Measurements from ENCODE around the gene PLEKHH1.

Gene PLEKHH1

GRCh38 chr14:67495827-67496226 lies 37.3 kb upstream of the PLEKHH1 start:
- 100% methylated on average over 1 of the region's 1 CpG for WGBS (ENCODE audit: insufficient coverage)
- no peak for DNase-seq
- CTCF ChIA-PET = no interaction called here
- POLR2A ChIA-PET = no interaction called here
- H3K36me3 ChIP-seq (ENCODE audit: control insufficient read depth in 4 of 4, insufficient read depth in 4 of 4, low read length in 3 of 4) = no peaks in the 10 kb centered on the region
- no peaks in the 10 kb centered on the region for H3K27me3 ChIP-seq (replicated peaks in 2 of 5; ENCODE audit: control insufficient read depth in 4 of 5, insufficient read depth in 5 of 5, low read length in 4 of 5)
- H3K4me3 ChIP-seq (ENCODE audit: control insufficient read depth in 1 of 7, extremely low read depth in 1 of 7, insufficient read depth in 4 of 7, low read depth in 2 of 7, low read length in 6 of 7) = no peak overlapping the region
- H3K9me3 ChIP-seq (ENCODE audit: control extremely low read depth in 1 of 5, control insufficient read depth in 4 of 5, insufficient read depth in 2 of 5, low read depth in 1 of 5, low read length in 4 of 5) = peaks cover 0 to 20% (median 16%) of the 10 kb centered on the region in 5 experiments
- H3K27ac ChIP-seq (ENCODE audit: insufficient read depth in 1 of 2, low read depth in 1 of 2, low read length in 2 of 2, poor library complexity in 1 of 2, severe bottlenecking in 2 of 2) = no peak overlapping the region
- H3K4me1 ChIP-seq (ENCODE audit: control extremely low read depth in 1 of 4, control insufficient read depth in 4 of 4, insufficient read depth in 4 of 4, low read length in 3 of 4) = no peaks in the 10 kb centered on the region

- H3K9me3 ChIP-seq (ENCODE audit: control extremely low read depth in 1 of 5, control insufficient read depth in 4 of 5, insufficient read depth in 2 of 5, low read depth in 1 of 5, low read length in 4 of 5) = peaks cover 0 to 20% (median 16%) of the 10 kb centered on the region in 5 experiments
- no peak overlapping the region for H3K4me3 ChIP-seq (ENCODE audit: control insufficient read depth in 1 of 7, extremely low read depth in 1 of 7, insufficient read depth in 4 of 7, low read depth in 2 of 7, low read length in 6 of 7)
- no peak for DNase-seq
- 94% methylated on average over 13 of the region's 13 CpGs for WGBS (ENCODE audit: insufficient coverage)
- ChIA-PET CTCF (no interaction called here), POLR2A (no interaction called here)
- no peaks in the 10 kb centered on the region for H3K27me3 ChIP-seq (replicated peaks in 2 of 5; ENCODE audit: control insufficient read depth in 4 of 5, insufficient read depth in 5 of 5, low read length in 4 of 5)
- no peaks in the 10 kb centered on the region for H3K4me1 ChIP-seq (ENCODE audit: control extremely low read depth in 1 of 4, control insufficient read depth in 4 of 4, insufficient read depth in 4 of 4, low read length in 3 of 4)
- H3K27ac ChIP-seq (ENCODE audit: insufficient read depth in 1 of 2, low read depth in 1 of 2, low read length in 2 of 2, poor library complexity in 1 of 2, severe bottlenecking in 2 of 2) = no peak overlapping the region
- H3K36me3 ChIP-seq (ENCODE audit: control insufficient read depth in 4 of 4, insufficient read depth in 4 of 4, low read length in 3 of 4) = no peaks in the 10 kb centered on the region
Measured at GRCh38 chr14:67497216-67497615, 35.9 kb upstream of the PLEKHH1 start.

GRCh38 chr14:67497716-67498115 lies 35.4 kb upstream of the PLEKHH1 start:
- POLR2A ChIA-PET = no interaction called here
- Histone ChIP-seq H3K9me3 (ENCODE audit: control extremely low read depth in 1 of 5, control insufficient read depth in 4 of 5, insufficient read depth in 2 of 5, low read depth in 1 of 5, low read length in 4 of 5) (peaks cover 0 to 19% (median 15%) of the 10 kb centered on the region in 5 experiments), H3K27ac (ENCODE audit: insufficient read depth in 1 of 2, low read depth in 1 of 2, low read length in 2 of 2, poor library complexity in 1 of 2, severe bottlenecking in 2 of 2) (no peak overlapping the region), H3K36me3 (ENCODE audit: control insufficient read depth in 4 of 4, insufficient read depth in 4 of 4, low read length in 3 of 4) (no peaks in the 10 kb centered on the region), H3K4me3 (ENCODE audit: control insufficient read depth in 1 of 7, extremely low read depth in 1 of 7, insufficient read depth in 4 of 7, low read depth in 2 of 7, low read length in 6 of 7) (no peak overlapping the region), H3K27me3 (replicated peaks in 2 of 5; ENCODE audit: control insufficient read depth in 4 of 5, insufficient read depth in 5 of 5, low read length in 4 of 5) (no peaks in the 10 kb centered on the region), H3K4me1 (ENCODE audit: control extremely low read depth in 1 of 4, control insufficient read depth in 4 of 4, insufficient read depth in 4 of 4, low read length in 3 of 4) (no peaks in the 10 kb centered on the region)
- CTCF ChIA-PET = no interaction called here
- WGBS (ENCODE audit: insufficient coverage) = 100% methylated on average over 1 of the region's 4 CpGs
- DNase-seq = no peak

GRCh38 chr14:67500981-67501380 lies 32.1 kb upstream of the PLEKHH1 start:
- Histone ChIP-seq H3K27ac (ENCODE audit: insufficient read depth in 1 of 2, low read depth in 1 of 2, low read length in 2 of 2, poor library complexity in 1 of 2, severe bottlenecking in 2 of 2) (no peak overlapping the region), H3K9me3 (ENCODE audit: control extremely low read depth in 1 of 5, control insufficient read depth in 4 of 5, insufficient read depth in 2 of 5, low read depth in 1 of 5, low read length in 4 of 5) (no peaks in the 10 kb centered on the region), H3K36me3 (ENCODE audit: control insufficient read depth in 4 of 4, insufficient read depth in 4 of 4, low read length in 3 of 4) (no peaks in the 10 kb centered on the region), H3K4me1 (ENCODE audit: control extremely low read depth in 1 of 4, control insufficient read depth in 4 of 4, insufficient read depth in 4 of 4, low read length in 3 of 4) (no peaks in the 10 kb centered on the region), H3K4me3 (ENCODE audit: control insufficient read depth in 1 of 7, extremely low read depth in 1 of 7, insufficient read depth in 4 of 7, low read depth in 2 of 7, low read length in 6 of 7) (no peak overlapping the region), H3K27me3 (replicated peaks in 2 of 5; ENCODE audit: control insufficient read depth in 4 of 5, insufficient read depth in 5 of 5, low read length in 4 of 5) (no peaks in the 10 kb centered on the region)
- WGBS (ENCODE audit: insufficient coverage) = 82% methylated on average over 2 of the region's 3 CpGs
- ChIA-PET CTCF (interaction anchor here (1.0 to 1.1 kb wide), 2 partner anchors 9 to 12 kb away, joined by 4 read pairs; no protein-coding TSS in a partner anchor), POLR2A (no interaction called here)
- DNase-seq = no peak

GRCh38 chr14:67501670-67502069 lies 31.4 kb upstream of the PLEKHH1 start:
- no peaks in the 10 kb centered on the region for H3K27me3 ChIP-seq (replicated peaks in 2 of 5; ENCODE audit: control insufficient read depth in 4 of 5, insufficient read depth in 5 of 5, low read length in 4 of 5)
- H3K9me3 ChIP-seq (ENCODE audit: control extremely low read depth in 1 of 5, control insufficient read depth in 4 of 5, insufficient read depth in 2 of 5, low read depth in 1 of 5, low read length in 4 of 5) = no peaks in the 10 kb centered on the region
- no peaks in the 10 kb centered on the region for H3K36me3 ChIP-seq (ENCODE audit: control insufficient read depth in 4 of 4, insufficient read depth in 4 of 4, low read length in 3 of 4)
- H3K4me1 ChIP-seq (ENCODE audit: control extremely low read depth in 1 of 4, control insufficient read depth in 4 of 4, insufficient read depth in 4 of 4, low read length in 3 of 4) = no peaks in the 10 kb centered on the region
- no peak overlapping the region for H3K4me3 ChIP-seq (ENCODE audit: control insufficient read depth in 1 of 7, extremely low read depth in 1 of 7, insufficient read depth in 4 of 7, low read depth in 2 of 7, low read length in 6 of 7)
- ChIA-PET CTCF (no interaction called here), POLR2A (no interaction called here)
- 100% methylated on average over 3 of the region's 4 CpGs for WGBS (ENCODE audit: insufficient coverage)
- no peak for DNase-seq
- H3K27ac ChIP-seq (ENCODE audit: insufficient read depth in 1 of 2, low read depth in 1 of 2, low read length in 2 of 2, poor library complexity in 1 of 2, severe bottlenecking in 2 of 2) = no peak overlapping the region

GRCh38 chr14:67502867-67503266 lies 30.2 kb upstream of the PLEKHH1 start:
- H3K27ac ChIP-seq (ENCODE audit: insufficient read depth in 1 of 2, low read depth in 1 of 2, low read length in 2 of 2, poor library complexity in 1 of 2, severe bottlenecking in 2 of 2) = no peak overlapping the region
- no peaks in the 10 kb centered on the region for H3K9me3 ChIP-seq (ENCODE audit: control extremely low read depth in 1 of 5, control insufficient read depth in 4 of 5, insufficient read depth in 2 of 5, low read depth in 1 of 5, low read length in 4 of 5)
- H3K4me3 ChIP-seq (ENCODE audit: control insufficient read depth in 1 of 7, extremely low read depth in 1 of 7, insufficient read depth in 4 of 7, low read depth in 2 of 7, low read length in 6 of 7) = no peak overlapping the region
- WGBS (ENCODE audit: insufficient coverage) = 75% methylated on average over 6 of the region's 6 CpGs
- ChIA-PET POLR2A (no interaction called here), CTCF (no interaction called here)
- no peaks in the 10 kb centered on the region for H3K27me3 ChIP-seq (replicated peaks in 2 of 5; ENCODE audit: control insufficient read depth in 4 of 5, insufficient read depth in 5 of 5, low read length in 4 of 5)
- no peak for DNase-seq
- no peaks in the 10 kb centered on the region for H3K36me3 ChIP-seq (ENCODE audit: control insufficient read depth in 4 of 4, insufficient read depth in 4 of 4, low read length in 3 of 4)
- H3K4me1 ChIP-seq (ENCODE audit: control extremely low read depth in 1 of 4, control insufficient read depth in 4 of 4, insufficient read depth in 4 of 4, low read length in 3 of 4) = no peaks in the 10 kb centered on the region

GRCh38 chr14:67503331-67503730 lies 29.8 kb upstream of the PLEKHH1 start:
- peaks cover 0 to 3% (median 0%) of the 10 kb centered on the region in 5 experiments for H3K27me3 ChIP-seq (replicated peaks in 2 of 5; ENCODE audit: control insufficient read depth in 4 of 5, insufficient read depth in 5 of 5, low read length in 4 of 5)
- no peak overlapping the region for H3K4me3 ChIP-seq (ENCODE audit: control insufficient read depth in 1 of 7, extremely low read depth in 1 of 7, insufficient read depth in 4 of 7, low read depth in 2 of 7, low read length in 6 of 7)
- 88% methylated on average over 7 of the region's 7 CpGs for WGBS (ENCODE audit: insufficient coverage)
- POLR2A ChIA-PET = no interaction called here
- CTCF ChIA-PET = no interaction called here
- no peaks in the 10 kb centered on the region for H3K36me3 ChIP-seq (ENCODE audit: control insufficient read depth in 4 of 4, insufficient read depth in 4 of 4, low read length in 3 of 4)
- H3K4me1 ChIP-seq (ENCODE audit: control extremely low read depth in 1 of 4, control insufficient read depth in 4 of 4, insufficient read depth in 4 of 4, low read length in 3 of 4) = peaks cover 0 to 2% (median 0%) of the 10 kb centered on the region in 4 experiments
- DNase-seq = no peak
- no peaks in the 10 kb centered on the region for H3K9me3 ChIP-seq (ENCODE audit: control extremely low read depth in 1 of 5, control insufficient read depth in 4 of 5, insufficient read depth in 2 of 5, low read depth in 1 of 5, low read length in 4 of 5)
- no peak overlapping the region for H3K27ac ChIP-seq (ENCODE audit: insufficient read depth in 1 of 2, low read depth in 1 of 2, low read length in 2 of 2, poor library complexity in 1 of 2, severe bottlenecking in 2 of 2)
